HG03060 (cell line): ENCODE results near the gene RDH5.

ENCODE experiments used
- ATAC-seq: cut with Tn5 transposase; IDR thresholded peaks from one replicate; pipeline ENCODE4 v1.9.1; 2021; ENCODE audit warnings: low read depth, moderate number of reproducible peaks; ENCODE audit not compliant: unreplicated experiment

RDH5 gene

DNA sequence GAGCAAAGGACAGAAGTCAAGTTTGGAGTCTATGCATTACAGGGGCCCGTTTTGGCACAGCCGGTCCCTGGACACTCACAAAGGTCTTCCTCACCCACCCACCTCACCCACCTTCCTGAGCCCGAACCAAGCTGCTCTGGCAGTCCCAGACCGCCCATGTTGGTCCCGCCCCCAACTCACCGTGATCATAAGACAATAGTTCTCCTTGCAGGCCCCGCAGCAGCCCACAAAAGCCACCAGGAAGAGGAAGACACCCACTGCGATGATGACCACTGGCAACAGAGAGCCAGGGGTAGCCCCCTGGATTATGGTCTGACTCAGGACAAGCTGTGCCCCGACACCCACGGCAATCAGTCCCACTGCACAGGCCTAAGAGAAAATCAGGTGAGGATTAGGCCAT is 6.8 kb downstream of the RDH5 start:
- no peak for ATAC-seq

DNA sequence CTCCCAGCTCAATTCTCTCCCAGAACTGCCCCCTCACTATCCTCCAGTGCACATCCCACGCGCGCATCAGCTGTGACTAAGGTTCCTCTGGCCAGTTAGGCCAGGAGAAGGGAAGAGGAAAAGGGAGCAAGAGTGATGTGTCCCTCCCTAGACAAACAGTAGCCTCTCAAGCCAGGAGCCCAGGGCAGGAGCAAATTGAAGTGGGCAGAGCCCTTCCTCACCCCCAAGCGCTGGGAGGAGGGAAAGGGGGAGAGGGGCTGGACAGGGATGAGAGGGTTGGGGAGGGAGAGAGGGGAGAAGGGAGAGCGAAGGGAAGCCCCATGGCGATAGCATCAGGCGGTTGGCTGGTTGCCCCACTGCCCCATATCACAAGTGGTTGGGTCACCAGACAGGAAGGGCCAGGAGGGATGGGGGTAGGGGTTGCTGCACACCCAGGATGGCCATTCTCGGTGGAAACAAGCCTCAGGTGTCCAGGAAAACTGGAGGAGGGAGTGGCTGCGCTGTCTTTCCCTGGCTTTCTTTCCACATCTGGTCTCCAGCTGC is 7.5 kb downstream of the RDH5 start:
- ATAC-seq = no peak

DNA sequence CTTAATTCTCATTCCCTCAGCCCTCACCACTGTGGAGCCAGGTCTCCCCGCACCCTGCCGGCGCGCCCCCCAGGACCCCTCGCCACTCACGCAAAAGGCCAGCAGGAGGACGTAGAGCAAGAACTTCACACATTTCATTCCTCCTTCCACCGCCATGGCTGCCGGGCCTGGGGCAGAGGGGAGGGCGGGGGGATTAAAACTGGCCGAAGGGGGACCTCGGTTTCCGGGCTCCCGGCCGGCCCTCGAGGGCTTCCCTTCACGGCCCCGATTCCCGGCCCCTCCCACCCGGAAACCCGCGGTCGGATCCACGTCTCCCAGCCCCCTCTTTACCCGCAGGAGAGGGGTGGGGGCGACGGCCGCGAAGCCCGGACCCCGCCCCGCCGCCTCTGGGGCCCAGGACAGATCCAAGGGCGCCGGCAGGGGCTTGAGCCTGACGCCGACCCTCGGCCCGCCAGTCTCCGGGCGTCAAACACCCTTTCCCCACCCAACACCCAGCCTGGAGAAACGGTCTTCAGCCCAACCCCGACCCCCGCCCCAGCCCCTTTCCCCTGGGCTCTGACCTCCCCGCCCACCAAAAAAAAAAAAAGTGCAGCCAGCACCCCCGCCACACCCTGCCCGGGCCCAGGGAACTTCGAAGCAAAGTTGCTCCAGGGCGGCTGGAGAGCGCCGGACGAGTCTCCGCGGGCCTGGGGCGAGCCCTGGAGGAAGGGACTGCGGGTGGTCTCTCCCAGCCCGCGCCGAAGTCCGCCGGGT is 8.2 kb downstream of the RDH5 start:
- ATAC-seq = peak; percentile 1

DNA sequence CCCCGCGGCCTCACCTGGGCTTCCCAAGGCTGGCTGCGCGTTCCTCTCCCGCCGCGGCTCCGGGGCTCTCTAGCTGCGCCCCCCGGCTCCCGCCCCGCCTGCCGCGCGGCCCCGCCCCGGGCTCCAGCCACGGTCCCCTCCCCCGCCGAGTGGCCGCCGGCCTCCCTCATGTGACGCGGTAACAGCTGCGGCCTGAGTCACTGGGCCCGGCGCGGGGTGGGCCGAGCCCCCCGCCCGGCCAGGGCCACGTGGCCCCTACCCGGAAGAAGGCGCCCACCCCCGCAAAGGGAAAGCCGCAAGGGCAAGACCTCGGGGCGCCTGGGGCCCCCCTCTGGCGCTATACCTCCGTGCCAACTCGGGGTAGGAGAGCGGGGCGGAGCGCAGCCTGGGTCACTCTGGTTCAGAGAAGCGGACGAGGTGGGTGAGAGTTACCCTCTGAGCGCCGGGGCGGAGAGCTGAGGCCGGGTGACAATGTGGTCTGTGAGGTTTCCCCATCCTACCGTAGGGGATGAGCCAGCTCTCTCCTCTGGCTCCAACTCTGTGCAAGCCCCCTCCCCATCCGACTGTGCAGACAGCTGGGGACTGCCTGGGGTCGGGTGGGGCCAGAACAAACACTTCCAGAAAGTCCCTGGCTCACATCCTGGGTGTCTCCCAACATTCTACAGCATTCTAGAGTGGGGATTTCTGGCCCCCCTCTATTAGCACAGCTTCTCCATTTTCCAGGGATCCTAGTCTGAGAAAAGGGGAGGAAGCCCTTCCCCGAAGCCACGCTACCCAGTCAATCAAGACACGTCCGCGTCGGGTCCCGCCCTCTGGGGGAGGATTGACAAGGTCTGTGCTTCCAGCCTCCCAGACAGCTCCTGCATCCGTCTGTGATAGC is 9.0 kb downstream of the RDH5 start, which contains the start of gene CD63:
TSS of gene CD63 (minus strand) at position 71 of the 880 bp plus-strand sequence. CDS start 668 bp downstream, outside the sequence.
- peak; percentile 34 for ATAC-seq

DNA sequence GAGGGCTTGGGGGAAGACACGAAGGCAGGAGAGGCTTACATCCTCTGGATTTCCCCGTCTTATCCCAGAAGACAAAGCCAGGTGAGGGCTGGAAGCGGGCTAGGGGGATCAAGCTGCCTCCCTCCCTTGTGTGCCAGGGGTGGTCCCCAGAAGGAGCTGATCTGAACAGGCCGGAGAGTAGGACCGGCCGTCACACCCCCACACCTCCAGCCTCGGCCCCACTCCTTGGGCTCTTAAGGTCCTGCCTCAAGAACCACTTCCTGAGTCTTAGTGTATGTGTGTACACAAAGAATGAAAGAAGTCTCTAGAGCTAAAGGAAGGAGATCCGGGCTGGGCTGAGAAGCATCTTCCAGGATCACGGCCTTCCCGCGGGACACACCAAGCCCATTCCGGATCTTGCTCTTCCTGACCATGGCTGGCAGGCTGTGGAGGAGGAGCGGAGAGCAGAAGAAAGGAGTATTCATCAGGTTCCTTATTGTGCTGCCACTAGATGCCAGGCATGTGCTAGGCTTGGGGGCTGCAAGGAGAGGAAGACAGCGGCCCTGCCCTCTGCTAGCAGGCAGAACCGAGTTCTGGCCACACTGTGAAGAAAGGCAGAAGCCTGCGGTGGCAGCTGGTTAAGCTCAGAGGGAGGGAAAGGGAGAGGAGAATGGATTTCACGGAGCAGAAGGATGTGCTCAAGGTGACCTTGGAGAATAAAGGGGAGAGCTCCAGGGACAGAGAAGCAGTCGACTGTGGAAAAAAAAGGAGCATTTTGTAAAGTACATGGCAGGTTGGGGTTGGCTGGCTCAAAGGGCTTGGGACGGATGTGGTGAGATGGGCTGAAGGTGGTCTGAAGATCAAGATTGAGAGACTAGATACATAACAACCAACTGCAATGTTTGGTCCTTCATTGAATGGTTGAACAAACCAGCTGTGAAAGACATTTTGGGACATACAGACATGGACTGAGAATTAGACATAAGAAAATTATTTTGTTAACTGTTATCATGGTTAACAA is 9.9 kb downstream of the RDH5 start:
- ATAC-seq = peak; percentile 28

DNA sequence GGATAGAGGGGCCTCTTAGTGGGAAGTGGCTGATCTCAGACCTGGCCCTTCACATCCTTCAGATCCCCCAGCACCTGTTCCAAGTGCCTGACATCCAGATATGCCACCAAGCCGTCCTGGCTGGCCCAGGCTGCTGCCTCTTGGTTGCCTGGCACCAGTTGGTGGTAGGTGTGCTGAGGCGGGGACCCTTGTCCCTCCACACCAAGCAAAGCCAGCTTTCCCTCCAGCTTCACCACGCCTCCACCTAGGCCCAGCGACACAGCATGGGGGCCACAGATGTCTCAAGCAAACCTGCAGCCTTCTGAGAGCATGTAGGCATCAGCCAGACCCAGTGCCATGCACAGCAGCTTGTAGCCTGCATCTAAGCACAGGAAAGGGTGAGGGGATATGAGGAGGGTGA is 12.1 kb downstream of the RDH5 start:
- no peak for ATAC-seq

DNA sequence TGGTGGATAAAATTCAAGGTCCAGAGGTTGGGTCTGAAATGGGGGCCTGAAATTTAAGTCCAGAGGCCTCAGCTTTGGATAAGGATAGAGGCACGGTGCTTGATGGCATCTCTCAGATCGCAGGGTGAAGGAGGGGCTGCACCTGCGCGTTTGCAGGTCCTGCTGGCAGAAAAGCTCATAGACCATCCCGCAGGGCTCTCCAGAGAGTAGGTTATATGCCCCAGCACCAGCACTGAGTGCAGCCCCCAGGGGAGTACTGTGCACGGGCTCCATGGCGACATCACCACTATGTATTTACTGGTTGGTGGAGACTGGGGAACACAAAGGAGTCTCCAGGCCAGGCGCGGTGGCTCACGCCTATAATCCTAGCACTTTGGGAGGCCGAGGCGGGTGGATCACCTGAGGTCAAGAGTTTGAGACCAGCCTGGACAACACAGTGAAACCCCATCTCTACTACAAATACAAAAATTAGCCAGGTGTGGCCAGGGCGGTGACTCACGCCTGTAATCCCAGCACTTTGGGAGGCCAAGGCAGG is 12.9 kb downstream of the RDH5 start:
- no peak for ATAC-seq

DNA sequence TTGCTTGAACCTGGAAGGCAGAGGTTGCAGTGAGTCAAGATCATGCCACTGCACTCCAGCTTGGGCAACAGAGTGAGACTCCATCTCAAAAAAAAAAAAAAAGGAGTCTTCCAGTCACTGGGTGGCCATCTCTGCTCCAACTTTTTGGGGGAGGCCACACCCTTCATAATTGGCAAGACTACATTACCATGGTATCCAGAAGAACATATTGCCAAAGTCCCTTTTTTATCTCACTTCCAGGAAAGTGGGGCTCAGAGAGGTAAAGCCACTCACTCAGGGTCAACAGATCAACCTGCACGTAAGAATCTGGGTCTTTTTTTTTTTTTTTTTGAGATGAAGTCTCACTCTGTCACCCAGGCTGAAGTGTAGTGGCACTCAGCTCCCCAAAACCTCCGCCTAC is 13.7 kb downstream of the RDH5 start:
- ATAC-seq = no peak

DNA sequence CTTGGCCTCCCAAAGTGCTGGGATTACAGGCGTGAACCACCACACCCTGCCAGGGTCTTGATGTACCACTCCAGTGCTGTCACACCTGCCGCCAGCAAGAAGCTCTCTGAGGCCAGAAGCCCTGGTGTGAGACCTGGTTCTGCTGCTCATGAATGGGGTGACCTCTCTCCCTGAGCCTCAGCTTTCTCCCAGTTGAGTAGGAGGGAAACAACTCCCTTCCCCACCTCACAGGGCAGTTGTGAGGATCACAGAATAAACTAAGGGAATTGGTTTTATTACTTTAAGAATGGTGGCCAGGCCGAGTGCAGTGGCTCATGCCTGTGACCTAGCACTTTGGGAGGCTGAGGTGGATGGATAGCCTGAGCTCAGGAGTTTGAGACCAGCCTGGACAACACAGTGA is 14.4 kb downstream of the RDH5 start:
- no peak for ATAC-seq

DNA sequence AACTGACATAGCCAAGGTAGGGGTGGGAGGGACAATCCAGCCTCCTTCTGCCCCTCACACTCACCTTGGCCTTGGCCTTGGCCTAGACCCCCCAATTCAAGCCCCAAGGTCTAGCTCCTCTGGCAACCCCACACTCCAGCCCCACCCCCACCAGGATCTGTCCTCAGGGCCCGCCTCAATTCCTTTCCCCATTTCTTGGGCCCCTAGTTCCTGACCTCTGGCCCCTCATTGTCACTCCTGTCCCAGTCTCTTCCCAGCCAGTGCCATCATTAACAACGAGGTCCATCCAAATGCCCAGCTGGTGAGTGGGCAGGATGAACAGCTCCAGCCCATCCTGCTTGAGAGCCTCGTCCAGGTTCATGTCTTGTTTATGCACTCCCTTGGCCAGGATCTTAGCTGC is 15.9 kb downstream of the RDH5 start:
- no peak for ATAC-seq

DNA sequence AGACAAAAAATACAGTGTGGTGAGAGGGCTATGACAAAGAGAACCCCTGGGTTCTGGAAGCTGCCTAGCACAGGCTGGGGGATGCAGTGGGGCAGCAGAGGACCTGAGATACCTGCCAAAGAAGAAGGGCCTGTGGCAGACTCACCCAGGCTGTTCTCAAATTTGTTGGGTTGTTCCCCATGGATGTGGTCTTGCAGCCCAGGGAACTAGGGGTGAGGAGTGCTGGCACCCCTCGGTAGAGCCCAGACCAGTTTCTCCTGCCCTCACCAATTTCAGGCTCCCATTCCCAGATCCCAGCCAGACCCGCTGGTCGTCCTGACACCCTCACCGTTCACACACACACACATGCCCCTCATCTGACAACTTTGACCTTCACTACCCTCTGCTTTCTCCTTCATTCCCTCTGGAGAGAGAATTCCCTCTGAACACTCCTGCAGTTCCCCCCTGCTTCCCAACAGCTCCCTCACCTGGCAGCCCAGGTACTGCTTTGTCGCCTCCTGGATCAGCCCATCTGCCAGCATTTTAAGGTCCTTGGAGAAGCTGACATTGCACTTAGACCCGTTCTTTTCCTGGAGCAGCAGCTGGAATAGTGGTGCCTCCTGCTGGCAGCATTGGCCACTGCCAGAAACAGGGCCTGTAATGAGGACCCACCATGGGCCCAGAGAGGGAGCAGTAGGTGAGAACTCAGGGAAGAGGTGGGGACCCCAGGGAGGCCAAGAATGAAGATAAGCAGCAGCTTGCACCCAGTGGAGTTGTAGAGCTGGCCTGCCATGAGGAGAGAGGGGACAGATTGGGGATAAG is 16.8 kb downstream of the RDH5 start:
- no peak for ATAC-seq

DNA sequence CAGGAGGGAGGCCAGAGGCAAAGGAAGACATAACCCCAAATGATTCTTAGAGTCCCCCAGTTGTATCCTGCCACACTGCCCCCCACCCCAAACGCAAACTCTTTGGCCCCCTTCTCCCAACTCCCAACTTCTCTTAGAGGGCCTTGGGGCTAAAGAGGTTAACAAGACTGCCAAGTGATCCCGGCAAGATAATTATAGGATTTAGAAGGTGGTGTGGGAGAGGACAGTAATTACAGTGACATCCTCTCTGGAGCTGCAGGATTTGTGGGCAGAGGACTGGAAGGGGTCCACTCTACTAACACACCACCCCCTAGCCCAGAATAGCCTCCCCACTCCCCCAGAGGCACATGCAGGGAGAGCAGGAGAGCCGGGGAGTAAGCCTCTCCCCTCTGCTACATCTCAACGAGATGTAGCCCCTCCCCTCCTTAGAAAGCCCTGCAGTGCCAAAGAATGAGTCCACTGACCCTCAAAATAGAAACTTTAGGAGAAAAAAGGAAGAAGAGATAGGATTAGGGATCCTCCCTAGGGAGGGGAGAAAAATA is 17.5 kb downstream of the RDH5 start:
- no peak for ATAC-seq

DNA sequence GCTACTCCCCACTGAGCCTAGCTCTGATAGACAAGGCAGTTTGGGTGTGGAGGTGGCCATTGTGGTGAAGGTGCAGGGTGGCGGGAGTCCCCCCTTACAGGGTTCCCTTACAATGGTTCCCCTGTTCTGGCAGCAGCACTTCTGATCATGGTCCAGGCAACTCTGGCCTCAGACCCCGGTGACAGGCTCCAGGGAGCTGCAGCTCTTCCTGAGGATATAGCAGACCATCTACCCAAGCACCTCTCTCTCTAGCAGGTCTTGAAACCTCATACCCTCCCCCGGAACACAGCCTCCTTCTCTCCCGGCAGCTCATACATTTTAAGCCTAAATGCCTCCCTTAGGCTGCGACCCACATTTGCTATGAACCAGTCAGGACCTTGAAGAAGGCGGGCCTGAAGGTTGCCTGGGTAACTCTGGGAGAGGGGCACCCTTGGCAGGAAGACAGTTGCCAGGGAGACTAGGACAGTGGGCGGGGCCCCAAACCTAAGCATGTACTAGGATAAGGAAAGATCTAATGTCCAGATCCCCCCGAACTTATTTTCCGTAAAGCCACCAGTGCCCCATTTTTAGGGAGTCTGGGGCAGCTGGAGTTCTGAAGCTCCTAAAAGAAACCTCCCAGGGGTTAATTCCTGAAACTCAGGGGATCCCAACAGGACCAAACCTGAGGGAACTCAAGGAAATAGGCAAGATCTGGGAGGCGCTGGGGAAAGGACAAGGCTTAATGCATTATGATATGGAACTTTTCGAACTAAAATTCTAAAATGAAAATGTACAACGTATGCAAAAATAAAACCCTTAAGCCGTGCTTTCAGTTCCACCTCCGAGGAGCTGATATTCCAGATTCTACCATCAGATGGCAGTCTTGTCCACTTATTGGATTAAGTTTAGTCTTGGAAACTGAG is 18.2 kb downstream of the RDH5 start:
- ATAC-seq = peak; percentile 58

DNA sequence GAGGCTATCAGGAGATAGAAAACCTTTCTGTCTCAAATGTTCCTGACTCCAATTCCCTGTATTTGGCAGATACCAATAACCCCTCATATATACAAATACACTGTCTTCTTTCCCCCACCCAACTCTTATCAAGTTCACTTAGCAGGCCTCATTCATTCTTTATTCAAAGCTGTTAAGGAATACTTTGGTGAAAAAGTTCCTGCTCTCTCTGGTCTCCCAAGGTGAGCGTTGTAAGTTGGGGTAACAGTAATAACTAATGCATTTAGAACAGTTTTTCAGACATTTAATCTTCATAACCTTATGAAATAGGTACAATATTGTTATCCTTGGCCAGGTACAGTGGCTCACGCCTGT is 18.8 kb downstream of the RDH5 start:
- no peak for ATAC-seq

DNA sequence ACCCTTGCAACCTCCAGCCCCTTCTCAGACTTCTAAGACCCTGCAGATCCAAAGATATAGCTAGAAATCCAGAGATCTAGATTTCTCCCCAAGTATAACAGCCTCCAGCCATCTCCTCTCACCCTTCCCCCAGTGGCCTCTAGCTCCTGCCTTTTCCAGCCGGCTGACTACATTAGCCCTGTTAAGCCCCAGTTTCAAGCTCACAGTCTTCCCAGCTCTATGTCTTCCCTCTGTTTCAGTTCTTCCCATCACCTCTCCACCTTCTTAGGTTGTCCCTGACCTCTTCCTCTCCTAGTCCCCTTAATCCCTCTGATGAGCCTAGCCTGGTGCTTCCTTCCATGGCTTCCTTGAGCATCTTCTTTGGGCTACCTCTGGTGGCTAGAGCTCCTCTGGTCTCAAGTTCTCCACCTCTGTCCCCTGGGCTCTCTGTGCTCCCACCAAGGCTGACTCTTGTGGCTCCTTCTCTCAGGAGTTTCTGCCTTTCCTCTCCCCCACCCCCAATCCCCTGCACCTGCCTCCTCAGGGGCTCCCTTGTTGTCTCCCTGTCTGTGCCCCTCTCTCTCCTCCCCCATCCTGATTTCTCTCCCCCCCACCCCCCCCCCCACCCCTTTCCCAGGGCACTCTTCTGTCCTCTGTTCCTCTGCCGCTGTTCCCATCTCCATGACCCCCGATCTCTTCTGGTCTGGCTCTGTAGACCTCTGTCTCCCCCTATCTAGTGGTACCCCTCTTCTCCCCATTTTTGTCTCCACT is 21.9 kb downstream of the RDH5 start:
- ATAC-seq = no peak

DNA sequence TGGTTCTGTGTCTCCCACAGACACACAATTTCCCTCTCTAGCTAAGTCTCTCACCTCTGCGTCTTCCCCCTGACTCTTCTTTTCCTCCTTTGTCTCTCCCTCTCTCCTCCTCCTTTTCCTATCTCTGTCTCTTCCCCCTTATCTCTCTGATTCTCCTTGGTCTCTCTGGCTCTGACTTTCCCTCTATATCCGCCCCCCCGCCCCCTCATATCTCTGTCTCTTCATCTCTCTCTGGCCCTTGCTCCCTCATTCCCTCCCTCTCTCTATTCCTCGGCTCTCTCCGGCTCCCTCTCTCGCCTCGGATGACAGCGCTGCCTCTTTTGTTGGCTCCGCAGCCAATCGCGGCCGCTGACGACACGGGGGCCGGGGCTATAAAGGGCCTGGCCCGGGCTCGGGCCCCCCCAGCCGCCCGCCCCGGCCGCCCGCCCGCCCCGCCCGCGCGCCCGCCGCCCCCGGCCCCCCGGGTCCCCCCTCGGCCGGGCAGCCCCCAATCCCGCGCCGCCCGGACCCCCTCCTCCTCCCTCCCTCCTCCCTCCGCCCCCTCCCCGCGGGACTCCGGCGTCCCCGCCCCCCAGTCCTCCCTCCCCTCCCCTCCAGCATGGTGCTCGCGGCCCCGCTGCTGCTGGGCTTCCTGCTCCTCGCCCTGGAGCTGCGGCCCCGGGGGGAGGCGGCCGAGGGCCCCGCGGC is 22.7 kb downstream of the RDH5 start, which contains the start of gene GDF11:
TSS of gene GDF11 (plus strand) at position 404 of the 687 bp plus-strand sequence. CDS start at position 599, 195 bp downstream.
- no peak for ATAC-seq
